Memory B cell (primary cell): Measurements from ENCODE around the gene CAMK1D.
"Not testable (repeated sequence)": the region's sequence is repeated elsewhere in the genome, so short reads cannot be mapped to it uniquely, and the experiment has no call there.

ENCODE experiments used
- ATAC-seq: fragments of 150-1000 bp; cut with Tn5 transposase; 2 replicates; pipeline ENCODE4 v1.10.0; 2021; ENCODE audit warnings: low read depth, mild to moderate bottlenecking, moderate library complexity
- DNase-seq, 2 donors: peaks; one replicate each; pipeline ENCODE4 v3.0.0; 2022; ENCODE audit warnings: low spot score in 2 of 2
- H3K27ac Mint-ChIP-seq: one replicate; pipeline ENCODE4 v1.8.0; 2022; ENCODE audit warnings: mild to moderate bottlenecking, moderate library complexity, mixed read lengths
- H3K27me3 Mint-ChIP-seq: one replicate; pipeline ENCODE4 v1.8.0; 2022; ENCODE audit warnings: mixed read lengths
- H3K36me3 Mint-ChIP-seq: one replicate; pipeline ENCODE4 v1.8.0; 2022; ENCODE audit warnings: mild to moderate bottlenecking, mixed read lengths
- H3K4me1 Mint-ChIP-seq: one replicate; pipeline ENCODE4 v1.8.0; 2022; ENCODE audit warnings: mixed read lengths
- H3K4me3 Mint-ChIP-seq: one replicate; pipeline ENCODE4 v1.8.0; 2022; ENCODE audit warnings: mild to moderate bottlenecking, moderate library complexity, mixed read lengths
- H3K9me3 Mint-ChIP-seq: one replicate; pipeline ENCODE4 v1.8.0; 2022; ENCODE audit warnings: mixed read lengths

The CAMK1D gene

GRCh38 chr10:12348870-12349628, at the start of gene CAMK1D:
CAMK1D (plus strand) TSS chr10:12349547.
- Mint-ChIP-seq H3K36me3 (peaks cover 9% of the 10 kb centered on the region), H3K4me3 (peak within 1 kb of the TSS; percentile 99), H3K9me3 (no peaks in the 10 kb centered on the region), H3K27ac (peak within 1 kb of the TSS; percentile 98), H3K27me3 (no peaks in the 10 kb centered on the region), H3K4me1 (peaks cover 32% of the 10 kb centered on the region)
- ATAC-seq (peak; percentile 59), DNase-seq (peak; percentile 86 to 92)

GRCh38 chr10:12301036-12301435, 48.3 kb upstream of the CAMK1D start:
- not testable (repeated sequence) for H3K36me3 Mint-ChIP-seq, H3K27me3 Mint-ChIP-seq, H3K4me3 Mint-ChIP-seq, H3K27ac Mint-ChIP-seq, ATAC-seq, H3K4me1 Mint-ChIP-seq, DNase-seq, H3K9me3 Mint-ChIP-seq

GRCh38 chr10:12308057-12308456, 41.3 kb upstream of the CAMK1D start:
- no peaks in the 10 kb centered on the region for H3K9me3 Mint-ChIP-seq
- H3K27ac Mint-ChIP-seq = no peak overlapping the region
- no peak overlapping the region for H3K4me3 Mint-ChIP-seq
- DNase-seq (no peak), ATAC-seq (no peak)
- peaks cover 5% of the 10 kb centered on the region for H3K4me1 Mint-ChIP-seq
- no peaks in the 10 kb centered on the region for H3K36me3 Mint-ChIP-seq
- no peaks in the 10 kb centered on the region for H3K27me3 Mint-ChIP-seq

DNA sequence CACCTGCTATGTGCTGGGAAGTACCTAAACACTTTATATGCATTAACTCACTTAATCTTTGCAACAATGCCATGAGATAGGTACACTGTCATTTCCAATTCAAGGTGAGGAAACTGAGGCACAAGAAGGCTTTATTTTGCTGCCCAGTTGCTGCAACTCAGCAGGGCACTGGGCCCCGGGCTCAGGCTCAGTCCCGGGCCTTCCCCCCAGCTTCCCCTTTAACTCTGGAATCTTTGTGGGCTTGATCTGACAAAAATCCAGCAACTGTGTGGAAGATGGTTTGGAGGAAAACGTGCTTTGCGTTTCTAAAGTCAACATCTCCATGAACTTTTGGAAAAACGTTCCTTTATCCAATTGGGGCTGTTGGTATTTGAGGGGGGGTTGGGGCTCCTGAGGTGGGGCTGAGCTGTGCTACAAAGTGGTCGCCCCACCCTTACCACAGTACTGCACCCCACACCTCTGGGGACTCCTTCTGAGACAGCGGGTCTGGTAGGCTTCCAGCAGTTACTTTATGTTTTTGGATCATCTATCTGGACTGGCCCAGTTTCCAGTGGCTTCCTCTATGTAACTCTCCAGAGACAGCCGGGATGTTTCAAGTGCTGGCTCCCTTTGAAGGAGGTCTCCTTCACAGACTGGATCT, 40.5 kb upstream of the CAMK1D start:
- Mint-ChIP-seq H3K27ac (no peak overlapping the region), H3K9me3 (no peaks in the 10 kb centered on the region), H3K4me1 (peaks cover 5% of the 10 kb centered on the region), H3K4me3 (no peak overlapping the region), H3K27me3 (no peaks in the 10 kb centered on the region), H3K36me3 (no peaks in the 10 kb centered on the region)
- no peak for DNase-seq
- ATAC-seq = no peak

GRCh38 chr10:12309783-12310182, 39.6 kb upstream of the CAMK1D start:
- not testable (repeated sequence) for H3K27me3 Mint-ChIP-seq, H3K36me3 Mint-ChIP-seq, H3K4me1 Mint-ChIP-seq, ATAC-seq, H3K27ac Mint-ChIP-seq, H3K9me3 Mint-ChIP-seq, DNase-seq, H3K4me3 Mint-ChIP-seq

GRCh38 chr10:12314836-12315235, 34.5 kb upstream of the CAMK1D start:
- Mint-ChIP-seq H3K9me3 (no peaks in the 10 kb centered on the region), H3K27me3 (no peaks in the 10 kb centered on the region), H3K4me1 (peaks cover 5% of the 10 kb centered on the region), H3K36me3 (no peaks in the 10 kb centered on the region), H3K4me3 (no peak overlapping the region), H3K27ac (no peak overlapping the region)
- DNase-seq (no peak), ATAC-seq (no peak)

DNA sequence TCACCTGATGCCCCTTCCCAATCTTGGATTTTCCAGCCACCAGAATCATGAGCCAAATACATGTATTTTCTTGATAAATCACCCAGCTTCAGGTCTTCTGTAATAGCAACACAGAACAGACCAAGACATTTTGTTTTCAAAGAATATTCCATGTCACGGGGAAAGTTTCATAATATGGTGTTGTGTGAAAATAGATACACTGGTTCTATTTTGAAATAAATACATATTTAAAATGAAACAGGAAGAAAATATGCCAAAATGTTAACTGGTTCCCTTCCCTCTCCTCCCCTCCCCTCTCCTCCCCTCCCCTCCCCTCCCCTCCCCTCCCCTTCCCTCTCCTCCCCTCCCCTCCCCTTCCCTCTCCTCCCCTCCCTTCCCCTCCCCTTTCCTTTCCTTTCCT, 30.3 kb upstream of the CAMK1D start:
- Mint-ChIP-seq H3K27ac (no peak overlapping the region), H3K36me3 (no peaks in the 10 kb centered on the region), H3K27me3 (no peaks in the 10 kb centered on the region), H3K4me3 (no peak overlapping the region), H3K4me1 (peaks cover 15% of the 10 kb centered on the region), H3K9me3 (no peaks in the 10 kb centered on the region)
- no peak for DNase-seq
- ATAC-seq = no peak

DNA sequence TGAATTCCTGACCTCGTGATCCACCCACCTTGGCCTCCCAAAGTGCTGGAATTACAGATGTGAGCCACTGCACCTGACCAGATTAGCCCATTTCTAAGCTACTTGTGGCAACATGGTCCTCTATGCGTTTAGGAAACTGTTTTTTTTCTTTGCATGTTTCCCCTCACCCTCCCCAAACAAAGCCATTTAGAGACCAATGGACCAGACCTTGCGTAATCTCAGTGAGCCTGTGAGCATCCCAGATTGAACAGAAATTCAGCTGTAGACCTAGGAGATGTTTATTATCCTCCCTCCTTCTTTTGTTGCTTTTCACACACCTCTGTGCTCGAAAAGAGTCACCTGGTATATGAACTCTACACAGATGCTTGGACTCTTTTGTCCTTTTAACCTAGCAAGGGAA, 28.5 kb upstream of the CAMK1D start:
- DNase-seq = no peak
- no peak overlapping the region for H3K4me3 Mint-ChIP-seq
- no peaks in the 10 kb centered on the region for H3K27me3 Mint-ChIP-seq
- ATAC-seq = no peak
- H3K27ac Mint-ChIP-seq = no peak overlapping the region
- no peaks in the 10 kb centered on the region for H3K36me3 Mint-ChIP-seq
- no peaks in the 10 kb centered on the region for H3K9me3 Mint-ChIP-seq
- peaks cover 15% of the 10 kb centered on the region for H3K4me1 Mint-ChIP-seq

DNA sequence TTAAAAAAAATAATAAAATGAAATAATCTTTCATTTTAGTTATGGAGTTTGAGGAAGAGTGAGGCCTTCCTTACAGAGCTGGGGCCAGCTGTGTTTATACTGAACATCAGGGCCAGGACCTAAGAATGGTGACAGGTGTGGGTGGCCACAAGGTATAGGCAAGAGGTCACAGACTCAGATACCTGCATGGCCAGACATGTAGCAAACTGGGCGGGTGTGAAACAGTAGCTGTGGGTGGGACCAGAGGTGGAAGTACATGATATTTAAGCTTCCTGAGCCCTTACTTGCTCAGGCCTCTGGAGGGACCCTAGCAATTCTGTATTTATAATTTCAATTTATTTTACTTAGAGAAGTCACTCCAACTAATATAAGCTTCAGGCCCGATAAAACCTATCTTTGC, 27.7 kb upstream of the CAMK1D start:
- no peaks in the 10 kb centered on the region for H3K27me3 Mint-ChIP-seq
- H3K4me1 Mint-ChIP-seq = peaks cover 15% of the 10 kb centered on the region
- H3K36me3 Mint-ChIP-seq = no peaks in the 10 kb centered on the region
- no peaks in the 10 kb centered on the region for H3K9me3 Mint-ChIP-seq
- no peak for DNase-seq
- H3K27ac Mint-ChIP-seq = no peak overlapping the region
- no peak for ATAC-seq
- no peak overlapping the region for H3K4me3 Mint-ChIP-seq

DNA sequence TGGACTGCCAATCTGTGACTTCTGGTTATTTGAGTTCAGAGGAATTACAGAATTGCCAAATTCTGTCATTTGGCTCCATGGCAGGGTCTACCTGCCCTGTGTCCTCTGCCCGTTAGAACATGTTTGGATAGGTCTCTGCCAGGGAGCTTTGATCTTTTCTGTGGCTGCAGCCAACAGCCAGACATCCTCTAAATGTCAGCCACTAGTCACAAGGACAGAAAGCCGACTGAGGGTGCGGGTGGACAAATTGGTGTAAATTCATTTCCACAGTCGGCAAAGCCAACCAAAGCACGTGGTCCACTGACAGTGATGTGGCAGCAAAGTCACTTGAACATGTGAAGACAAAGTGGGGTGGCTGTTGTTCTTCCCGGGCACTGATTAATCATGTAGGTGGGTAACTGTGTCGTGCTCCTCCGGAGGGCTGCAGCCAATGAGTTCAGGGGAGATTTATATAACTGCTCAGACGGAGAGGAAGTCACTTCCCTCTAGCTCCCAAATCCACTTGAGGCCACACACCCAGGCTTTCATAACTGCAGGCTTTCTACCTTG, 26.7 kb upstream of the CAMK1D start:
- H3K27ac Mint-ChIP-seq = peak overlapping the region; percentile 72
- ATAC-seq = no peak
- DNase-seq = no peak
- peak overlapping the region; percentile 29 for H3K4me3 Mint-ChIP-seq
- no peaks in the 10 kb centered on the region for H3K36me3 Mint-ChIP-seq
- no peaks in the 10 kb centered on the region for H3K27me3 Mint-ChIP-seq
- peaks cover 15% of the 10 kb centered on the region for H3K4me1 Mint-ChIP-seq
- H3K9me3 Mint-ChIP-seq = no peaks in the 10 kb centered on the region

DNA sequence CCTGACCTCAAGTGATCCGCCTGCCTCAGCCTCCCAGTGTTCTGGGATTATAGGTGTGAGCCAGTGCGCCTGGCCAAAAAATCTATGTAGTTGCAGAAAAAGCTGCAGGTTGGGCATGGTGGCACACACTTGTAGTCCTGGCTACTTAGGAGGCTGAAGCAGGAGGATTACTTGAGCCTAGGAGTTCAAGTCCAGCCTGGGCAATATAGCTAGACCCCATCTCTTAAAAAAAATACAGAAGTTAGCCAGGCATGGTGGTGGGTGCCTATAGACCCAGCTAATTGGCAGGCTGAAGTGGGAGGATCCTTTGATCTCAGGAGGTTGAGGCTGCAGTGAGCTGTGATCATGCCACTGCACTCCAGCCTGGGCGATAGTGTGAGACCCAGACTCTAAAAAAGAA, 24.8 kb upstream of the CAMK1D start:
- DNase-seq (no peak), ATAC-seq (no peak)
- Mint-ChIP-seq H3K4me1 (peaks cover 12% of the 10 kb centered on the region), H3K4me3 (no peak overlapping the region), H3K27me3 (no peaks in the 10 kb centered on the region), H3K27ac (no peak overlapping the region), H3K9me3 (no peaks in the 10 kb centered on the region), H3K36me3 (no peaks in the 10 kb centered on the region)

GRCh38 chr10:12327074-12327473, 22.3 kb upstream of the CAMK1D start:
- Mint-ChIP-seq H3K4me1 (peaks cover 10% of the 10 kb centered on the region), H3K27me3 (no peaks in the 10 kb centered on the region), H3K27ac (no peak overlapping the region), H3K36me3 (no peaks in the 10 kb centered on the region), H3K4me3 (no peak overlapping the region), H3K9me3 (no peaks in the 10 kb centered on the region)
- no peak for DNase-seq
- ATAC-seq = no peak

- Mint-ChIP-seq H3K4me3 (no peak overlapping the region), H3K9me3 (no peaks in the 10 kb centered on the region), H3K36me3 (no peaks in the 10 kb centered on the region), H3K4me1 (peaks cover 10% of the 10 kb centered on the region), H3K27me3 (no peaks in the 10 kb centered on the region), H3K27ac (no peak overlapping the region)
- ATAC-seq (no peak), DNase-seq (no peak)
Measured at GRCh38 chr10:12327476-12327875, 21.9 kb upstream of the CAMK1D start.

DNA sequence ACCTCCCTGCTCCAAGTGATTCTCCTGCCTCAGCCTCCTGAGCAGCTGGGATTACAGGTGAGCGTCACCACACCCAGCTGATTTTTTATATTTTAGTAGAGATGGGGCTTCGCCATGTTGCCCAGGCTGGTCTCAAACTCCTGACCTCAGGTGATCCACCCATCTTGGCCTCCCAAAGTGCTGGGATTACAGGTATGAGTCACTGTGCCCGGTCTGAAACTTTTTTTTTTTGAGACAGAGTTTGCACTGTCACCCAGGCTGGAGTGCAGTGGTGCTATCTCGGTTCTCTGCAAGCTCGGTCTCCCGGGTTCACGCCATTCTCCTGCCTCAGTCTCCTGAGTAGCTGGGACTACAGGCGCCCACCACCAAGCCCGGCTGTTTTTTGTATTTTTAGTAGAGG, 21.0 kb upstream of the CAMK1D start:
- not testable (repeated sequence) for H3K4me1 Mint-ChIP-seq, H3K4me3 Mint-ChIP-seq, H3K9me3 Mint-ChIP-seq, H3K27ac Mint-ChIP-seq, H3K27me3 Mint-ChIP-seq, H3K36me3 Mint-ChIP-seq, DNase-seq, ATAC-seq
